HL-60 (cell line): ENCODE results near the gene MRPL20.
"Not testable (repeated sequence)": the region's sequence is repeated elsewhere in the genome, so short reads cannot be mapped to it uniquely, and the experiment has no call there.

Experiments
- DNase-seq, 2 experiments: peaks; one replicate each; pipeline ENCODE4 v3.0.0-alpha.2; 2010 to 2020; ENCODE audit warnings: low read depth in 1 of 2, low spot score in 1 of 2
- H3K27ac ChIP-seq: fragments of 250-450 bp; sonication (Bioruptor Pico); replicated peaks from 2 replicates; pipeline ENCODE4 v1.5.1; 2020; ENCODE audit warnings: mild to moderate bottlenecking, moderate library complexity
- H3K27me3 ChIP-seq: fragments of 250-450 bp; sonication (Bioruptor Pico); 2 replicates; pipeline ENCODE4 v1.5.1; 2021; ENCODE audit warnings: mild to moderate bottlenecking, moderate library complexity; ENCODE audit not compliant: insufficient read depth, poor library complexity, severe bottlenecking
- H3K4me3 ChIP-seq: replicated peaks from 2 replicates; pipeline ENCODE4 v1.5.1; 2011; ENCODE audit warnings: mild to moderate bottlenecking, control low read depth, low read length; ENCODE audit not compliant: insufficient read depth
- CTCF ChIP-seq: IDR thresholded peaks from one replicate; pipeline ENCODE4 v1.5.1; 2011; ENCODE audit warnings: low read length, control low read depth, inconsistent platforms; ENCODE audit not compliant: insufficient read depth
- GABPA ChIP-seq: IDR thresholded peaks from 2 replicates; pipeline ENCODE4 v1.6.1; 2012; ENCODE audit warnings: low read depth
- POLR2AphosphoS5 ChIP-seq: IDR thresholded peaks from 2 replicates; pipeline ENCODE4 v1.6.1; 2012; ENCODE audit warnings: low read depth
- REST ChIP-seq: IDR thresholded peaks from 2 replicates; pipeline ENCODE4 v1.6.1; 2012; ENCODE audit warnings: low read depth; ENCODE audit not compliant: insufficient replicate concordance
- SPI1 ChIP-seq: IDR thresholded peaks from 2 replicates; pipeline ENCODE4 v1.6.1; 2012; ENCODE audit warnings: low read depth, mild to moderate bottlenecking, borderline replicate concordance

Gene MRPL20

DNA sequence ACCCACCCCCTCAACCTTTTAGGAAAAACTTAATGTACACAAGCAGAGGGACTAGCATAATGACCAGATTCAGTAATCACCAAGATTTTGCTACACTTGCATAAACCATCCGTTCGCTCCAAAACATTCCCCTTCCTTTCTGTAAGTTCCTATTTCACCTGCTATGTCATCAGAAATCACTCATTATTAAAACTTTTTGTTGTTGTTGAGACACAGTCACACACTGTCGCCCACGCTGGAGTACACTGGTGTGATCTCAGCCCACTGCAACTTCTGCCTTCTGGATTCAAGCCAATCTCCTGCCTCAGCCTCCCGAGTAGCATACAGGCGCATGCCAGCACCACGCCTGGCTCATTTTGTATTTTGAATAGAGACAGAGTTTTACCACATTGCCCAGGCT, 3.4 kb downstream of the MRPL20 start:
- no peak; the same call in 1 of the 2 replicates for TF ChIP-seq POLR2AphosphoS5
- TF ChIP-seq CTCF: no peak
- H3K27ac ChIP-seq: no peak overlapping the region

GRCh38 chr1:1402901-1403392, 4.1 kb downstream of the MRPL20 start:
- DNase-seq, H3K27ac ChIP-seq, H3K27me3 ChIP-seq, H3K4me3 ChIP-seq: not testable (repeated sequence)

More for the DNA sequence above, 3.4 kb downstream of the MRPL20 start:
- H3K27me3 ChIP-seq: no peaks in the 10 kb centered on the region
- no peak for DNase-seq
- no peak overlapping the region for H3K4me3 ChIP-seq

DNA sequence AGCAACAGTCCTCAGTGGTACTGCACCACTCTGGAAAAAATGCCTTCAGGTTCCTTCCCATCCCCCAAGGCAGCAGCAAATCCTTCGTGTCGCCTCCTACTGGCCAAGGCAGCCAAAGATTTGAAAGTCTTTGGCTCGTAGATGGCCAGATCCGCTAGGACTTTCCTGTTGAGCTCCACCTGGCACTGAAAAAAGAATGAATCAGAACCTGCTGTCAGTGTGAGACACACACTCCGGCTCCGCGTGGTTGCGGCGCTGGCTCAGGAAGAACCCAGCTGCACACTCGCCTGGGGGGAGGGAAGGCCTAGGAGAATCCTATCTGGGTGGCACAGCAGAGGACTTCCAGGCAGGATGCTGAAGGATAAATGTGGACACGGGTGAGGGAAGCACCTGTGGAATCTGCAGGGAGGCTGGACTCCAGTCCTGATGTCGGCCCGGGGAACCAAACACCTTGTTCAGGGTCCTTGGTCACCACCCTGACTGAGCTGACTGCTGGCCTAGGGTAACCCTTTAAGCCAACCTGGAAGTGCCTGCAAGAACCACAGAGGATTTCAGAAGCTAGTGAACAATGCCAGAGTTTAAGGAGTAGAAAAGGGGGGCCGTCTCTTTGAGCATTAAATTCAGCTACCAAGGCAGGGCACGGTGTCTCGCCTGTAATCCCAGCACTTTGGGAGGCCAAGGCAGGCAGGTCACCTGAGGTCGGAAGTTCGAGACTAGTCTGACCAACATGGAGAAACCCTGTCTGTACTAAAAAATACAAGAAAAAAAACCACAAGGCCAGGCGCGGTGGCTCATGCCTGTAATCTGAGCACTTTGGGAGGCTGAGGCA, 4.8 kb downstream of the MRPL20 start:
- Histone ChIP-seq H3K27me3 (no peaks in the 10 kb centered on the region), H3K4me3 (no peak overlapping the region), H3K27ac (no peak overlapping the region)
- DNase-seq: peak in 1 of 2 experiments; percentile 59
- peak; percentile 63 for TF ChIP-seq CTCF
- TF ChIP-seq SPI1: no peak
- peak; percentile 10; the same call in 1 of the 2 replicates for TF ChIP-seq POLR2AphosphoS5

DNA sequence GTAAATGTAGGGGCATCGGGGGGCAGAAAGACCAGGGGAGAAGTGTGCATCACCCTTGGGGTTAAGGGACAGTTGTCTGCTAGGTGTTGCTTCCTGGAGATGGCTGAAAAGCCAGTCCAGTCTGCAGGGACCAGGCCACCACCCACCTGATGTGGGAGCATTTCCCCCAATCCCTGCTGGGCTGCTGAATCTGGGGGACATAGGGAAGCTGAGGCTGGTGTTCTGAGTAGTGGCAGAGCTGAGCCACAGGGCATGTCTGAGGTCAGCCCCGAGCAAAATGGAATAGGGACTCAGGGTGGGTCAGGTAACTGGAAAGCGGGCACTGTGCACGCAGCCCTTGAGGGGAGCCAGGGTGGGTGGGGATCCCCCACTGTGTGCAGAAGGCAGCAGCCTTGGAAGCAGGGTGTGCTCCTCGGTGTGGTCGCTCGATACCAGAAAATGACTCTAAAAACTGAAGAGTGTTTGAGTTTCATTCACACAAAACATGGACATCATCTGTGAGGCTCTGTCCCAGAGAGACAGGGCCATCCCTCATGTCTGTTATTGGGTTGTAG, 5.6 kb downstream of the MRPL20 start:
- H3K4me3 ChIP-seq: no peak overlapping the region
- no peak overlapping the region for H3K27ac ChIP-seq
- DNase-seq: no peak
- no peaks in the 10 kb centered on the region for H3K27me3 ChIP-seq
- TF ChIP-seq POLR2AphosphoS5 (peak; percentile 68), SPI1 (no peak)

DNA sequence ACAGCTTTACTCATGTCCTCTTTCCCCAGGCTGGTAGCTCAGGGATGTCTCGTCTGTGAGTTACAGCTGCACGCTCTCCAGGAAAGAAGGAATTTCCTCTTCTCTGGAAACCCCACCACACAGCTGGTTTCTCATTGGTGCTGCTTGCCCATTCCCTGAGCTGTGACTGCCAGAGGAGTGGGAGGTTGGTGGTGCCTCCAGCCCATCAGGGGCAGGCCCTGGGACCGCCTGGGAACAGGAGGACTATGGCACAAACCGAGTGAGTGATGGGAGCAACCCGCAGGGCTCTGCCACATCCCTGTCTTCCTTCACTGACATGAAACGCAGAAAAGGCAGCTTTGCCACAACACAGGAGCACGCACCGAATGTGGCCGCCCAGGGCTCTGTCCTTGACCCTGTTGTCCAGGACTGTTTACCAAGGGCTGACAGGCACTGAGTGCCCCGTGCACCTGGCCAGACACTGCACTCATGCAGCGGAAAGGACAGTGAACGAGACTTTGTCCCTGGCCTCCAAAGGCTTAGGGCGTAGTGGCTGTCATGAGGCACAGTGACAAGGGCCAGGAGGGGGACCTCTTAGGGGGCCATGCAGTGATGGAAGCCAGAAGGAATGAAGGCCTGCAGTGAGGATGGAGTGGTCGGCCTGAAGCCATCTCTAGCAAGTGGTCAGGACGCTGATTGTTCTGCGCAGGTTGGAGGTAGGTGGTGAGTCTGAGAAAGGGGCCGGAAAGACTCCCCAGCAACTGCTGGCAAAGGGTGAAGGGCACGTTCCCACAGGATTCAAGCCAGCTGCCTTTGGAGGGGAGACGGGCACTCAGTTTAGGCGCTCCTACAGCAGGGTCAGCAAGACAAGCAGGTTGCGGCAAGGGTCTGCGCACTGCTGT, 6.3 kb downstream of the MRPL20 start:
- Histone ChIP-seq H3K27me3 (no peaks in the 10 kb centered on the region), H3K4me3 (peak overlapping the region; percentile 86), H3K27ac (peak overlapping the region; percentile 91)
- no peak for DNase-seq
- TF ChIP-seq REST: no peak
- no peak; the same call in 1 of the 2 replicates for TF ChIP-seq POLR2AphosphoS5
- no peak for TF ChIP-seq GABPA
- TF ChIP-seq SPI1: no peak
- no peak for TF ChIP-seq CTCF
